ENCODE data around the gene TRIM65. TPM values are rescaled to one million over a fixed set of nuclear protein-coding genes. Genes with fewer than 3 reads are reported as not detected.

Gene TRIM65
- total RNA-seq, 6 experiments from 2014 or later, result 5.9 to 8.1 (median 7.6) TPM

DNA sequence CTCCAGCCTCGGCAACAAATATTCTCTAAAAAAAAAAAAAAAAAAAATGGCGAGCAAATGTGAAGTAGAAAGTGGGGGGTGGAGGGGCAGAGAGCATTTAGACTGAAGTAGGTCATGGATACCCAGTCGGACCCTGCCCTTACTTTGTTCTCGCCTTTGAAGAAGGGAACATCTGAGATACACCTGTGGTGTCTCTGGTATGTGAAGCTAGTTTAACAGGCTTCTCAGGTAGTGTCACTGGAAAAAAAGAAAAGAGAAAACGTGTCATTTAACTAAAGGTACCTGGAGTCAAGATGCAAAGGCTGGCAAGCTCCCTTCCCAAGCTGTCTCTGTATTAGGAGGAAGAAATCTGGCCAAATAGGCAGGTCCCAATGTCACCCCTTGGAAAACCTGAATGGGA lies 36.1 kb upstream of the TRIM65 start:
- no peaks in the 10 kb centered on the region for H3K4me1 ChIP-seq
- no peak overlapping the region for H3K4me3 ChIP-seq
- intact Hi-C loops (cut with DNase I), result no loop called here
- no peak for TF ChIP-seq POLR2A (IDR thresholded peaks at IDR 0.05)
- TF ChIP-seq, protein P1, sequence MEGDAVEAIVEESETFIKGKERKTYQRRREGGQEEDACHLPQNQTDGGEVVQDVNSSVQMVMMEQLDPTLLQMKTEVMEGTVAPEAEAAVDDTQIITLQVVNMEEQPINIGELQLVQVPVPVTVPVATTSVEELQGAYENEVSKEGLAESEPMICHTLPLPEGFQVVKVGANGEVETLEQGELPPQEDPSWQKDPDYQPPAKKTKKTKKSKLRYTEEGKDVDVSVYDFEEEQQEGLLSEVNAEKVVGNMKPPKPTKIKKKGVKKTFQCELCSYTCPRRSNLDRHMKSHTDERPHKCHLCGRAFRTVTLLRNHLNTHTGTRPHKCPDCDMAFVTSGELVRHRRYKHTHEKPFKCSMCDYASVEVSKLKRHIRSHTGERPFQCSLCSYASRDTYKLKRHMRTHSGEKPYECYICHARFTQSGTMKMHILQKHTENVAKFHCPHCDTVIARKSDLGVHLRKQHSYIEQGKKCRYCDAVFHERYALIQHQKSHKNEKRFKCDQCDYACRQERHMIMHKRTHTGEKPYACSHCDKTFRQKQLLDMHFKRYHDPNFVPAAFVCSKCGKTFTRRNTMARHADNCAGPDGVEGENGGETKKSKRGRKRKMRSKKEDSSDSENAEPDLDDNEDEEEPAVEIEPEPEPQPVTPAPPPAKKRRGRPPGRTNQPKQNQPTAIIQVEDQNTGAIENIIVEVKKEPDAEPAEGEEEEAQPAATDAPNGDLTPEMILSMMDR (IDR thresholded peaks at IDR 0.05), result no peak
- H3K9me3 ChIP-seq, result no peaks in the 10 kb centered on the region
- H3K27me3 ChIP-seq, result no peaks in the 10 kb centered on the region
- ATAC-seq, result no peak
- H3K36me3 ChIP-seq, result no peaks in the 10 kb centered on the region
- WGBS (ENCODE audit: insufficient coverage, low coverage, low lambda C conversion rate, missing lambda C conversion rate), result 85% methylated on average over 5 of the region's 5 CpGs
- no peak overlapping the region for H3K27ac ChIP-seq
- no peak for DNase-seq

DNA sequence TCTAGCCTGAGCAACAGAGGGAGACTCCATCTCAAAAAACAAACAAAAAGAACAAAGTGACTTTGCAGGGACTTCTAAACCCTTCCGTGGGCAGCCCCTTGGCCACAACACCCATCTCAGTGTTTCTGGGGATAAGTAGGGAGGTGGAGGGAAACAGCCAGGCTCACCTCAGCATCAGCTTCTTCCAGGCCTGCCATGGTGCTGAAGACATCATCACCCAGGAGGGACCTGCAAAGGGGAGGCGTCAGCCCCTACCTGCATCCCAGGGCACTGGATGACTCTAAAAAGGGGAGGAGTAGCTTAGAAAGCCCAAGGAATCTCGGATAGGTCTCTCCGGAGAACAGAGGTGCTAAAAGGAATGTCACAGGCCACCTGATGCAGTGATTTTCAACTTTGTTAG lies 34.3 kb upstream of the TRIM65 start:
- WGBS (ENCODE audit: insufficient coverage, low coverage, low lambda C conversion rate, missing lambda C conversion rate), result 88% methylated on average over 3 of the region's 4 CpGs
- intact Hi-C loops (cut with DNase I), result no loop called here
- TF ChIP-seq, protein P1 (IDR thresholded peaks at IDR 0.05), result no peak
- no peak for TF ChIP-seq POLR2A (IDR thresholded peaks at IDR 0.05)
- no peaks in the 10 kb centered on the region for H3K4me1 ChIP-seq
- H3K36me3 ChIP-seq, result no peaks in the 10 kb centered on the region
- DNase-seq (no peak), ATAC-seq (no peak)
- H3K4me3 ChIP-seq, result no peak overlapping the region
- no peak overlapping the region for H3K27ac ChIP-seq
- H3K9me3 ChIP-seq, result no peaks in the 10 kb centered on the region
- H3K27me3 ChIP-seq, result no peaks in the 10 kb centered on the region

DNA sequence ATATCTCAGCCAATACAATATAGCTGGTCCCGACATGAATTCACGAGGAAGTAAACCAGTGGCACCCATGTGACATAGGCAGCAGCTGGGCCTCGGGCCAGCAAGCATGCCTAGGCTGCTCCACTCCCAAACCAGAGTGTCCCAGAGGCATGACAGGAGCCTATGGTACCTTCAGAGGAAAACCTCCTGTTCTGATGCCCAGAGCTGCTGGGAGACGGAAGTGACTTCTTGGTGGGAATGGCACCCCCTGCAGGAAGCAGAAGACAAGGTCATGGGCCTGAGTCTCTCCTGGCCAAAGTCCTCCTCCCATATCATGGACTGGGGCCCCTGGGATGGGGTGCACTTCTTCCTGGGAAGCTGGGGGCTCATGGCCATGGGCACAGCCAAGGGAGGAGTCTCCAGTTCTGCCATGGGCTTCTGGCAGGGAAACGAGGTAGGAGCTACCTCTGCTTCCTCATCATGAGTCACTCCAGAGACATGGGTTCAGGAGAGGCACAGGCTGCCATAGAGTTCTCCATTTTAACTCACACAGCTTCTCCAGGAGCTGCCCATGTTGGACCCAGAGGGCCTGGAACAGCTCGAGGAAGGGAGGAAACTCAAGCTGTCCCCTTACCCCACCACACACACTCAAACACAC lies 30.7 kb upstream of the TRIM65 start:
- intact Hi-C loops (cut with DNase I), result no loop called here
- H3K4me3 ChIP-seq, result no peak overlapping the region
- no peak overlapping the region for H3K27ac ChIP-seq
- no peaks in the 10 kb centered on the region for H3K27me3 ChIP-seq
- WGBS (ENCODE audit: insufficient coverage, low coverage, low lambda C conversion rate, missing lambda C conversion rate), result no CpG with 5 or more reads among the region's 6 CpGs
- TF ChIP-seq POLR2A (IDR thresholded peaks at IDR 0.05), result no peak
- TF ChIP-seq, protein P1 (IDR thresholded peaks at IDR 0.05), result peak in 3 of 4 donors; percentile 19 to 34 (median 20)
- H3K4me1 ChIP-seq, result peaks cover 0 to 5% (median 4%) of the 10 kb centered on the region in 4 donors
- DNase-seq (no peak), ATAC-seq (peak in 3 of 4 donors; percentile 35 to 45 (median 40))
- H3K9me3 ChIP-seq, result no peaks in the 10 kb centered on the region
- H3K36me3 ChIP-seq, result no peaks in the 10 kb centered on the region

DNA sequence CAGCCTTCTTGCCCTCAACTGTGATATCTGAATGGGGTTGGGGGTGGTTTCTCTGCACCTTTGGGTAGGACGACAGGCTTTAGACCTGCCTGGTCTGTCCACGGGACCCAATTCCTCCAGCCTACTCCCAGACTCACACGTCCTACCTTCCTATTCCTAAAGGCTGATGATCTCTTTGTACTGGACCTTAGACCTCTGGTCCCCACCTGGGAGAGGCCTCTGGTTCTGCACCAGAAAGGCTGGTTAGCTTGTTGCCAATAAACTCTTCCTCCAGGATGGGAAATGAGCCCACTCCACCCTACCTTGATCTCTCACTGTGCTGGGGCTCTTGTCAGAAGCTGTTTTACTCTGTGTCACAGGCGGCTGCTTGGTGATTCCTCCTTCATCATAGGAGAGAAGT lies 29.7 kb upstream of the TRIM65 start:
- H3K9me3 ChIP-seq, result no peaks in the 10 kb centered on the region
- no peak overlapping the region for H3K27ac ChIP-seq
- no peak for TF ChIP-seq POLR2A (IDR thresholded peaks at IDR 0.05)
- TF ChIP-seq, protein P1 (IDR thresholded peaks at IDR 0.05), result no peak
- no peaks in the 10 kb centered on the region for H3K36me3 ChIP-seq
- WGBS (ENCODE audit: insufficient coverage, low coverage, low lambda C conversion rate, missing lambda C conversion rate), result 90% methylated on average over 4 of the region's 4 CpGs
- no peak for ATAC-seq
- no peaks in the 10 kb centered on the region for H3K27me3 ChIP-seq
- DNase-seq, result no peak
- peaks cover 0 to 12% (median 10%) of the 10 kb centered on the region in 4 donors for H3K4me1 ChIP-seq
- no peak overlapping the region for H3K4me3 ChIP-seq
- intact Hi-C loops (cut with DNase I), result no loop called here

All from right lobe of liver (tissue), 6 donors.